NOMO-1 treated with dmso at 0.1 percent for 144 hours (cell line): ENCODE data around the gene YLPM1.

Experiments
- DNase-seq: peaks from one replicate; lab custom pipeline; 2025; ENCODE audit not compliant: unreplicated experiment; lab: John Stamatoyannopoulos, UW

The YLPM1 gene

GRCh38 chr14:74871819-74872218, 108.7 kb downstream of the YLPM1 start:
- DNase-seq: no peak

- DNase-seq: no peak
Observed at GRCh38 chr14:74875204-74875603, 112.1 kb downstream of the YLPM1 start.

GRCh38 chr14:74875941-74876913, 113.1 kb downstream of the YLPM1 start, which contains the start of gene PROX2:
Gene PROX2 (minus strand): TSS chr14:74876145. CDS start chr14:74863834, 12,311 bp downstream.
- DNase-seq: no peak

- DNase-seq: no peak
Observed at GRCh38 chr14:74879427-74880182, 116.5 kb downstream of the YLPM1 start.

- peak; percentile 69 for DNase-seq
Observed at GRCh38 chr14:74881431-74882102, 118.5 kb downstream of the YLPM1 start, which contains the start of gene DLST. Gene DLST (plus strand): TSS chr14:74881916. CDS start chr14:74881954, 38 bp downstream.

- DNase-seq: no peak
Observed at GRCh38 chr14:74882103-74882920, 119.2 kb downstream of the YLPM1 start.
